Right renal cortex interstitium (tissue), 3 donors: ENCODE results near the gene GOLGA6A. TPM values are rescaled to one million over a fixed set of nuclear protein-coding genes. Genes with fewer than 3 reads are reported as not detected.

Source experiments
- DNase-seq, 3 donors: peaks; one replicate each; pipeline ENCODE4 v3.0.0-alpha.2; 2013; ENCODE audit warnings: low read depth in 3 of 3, low spot score in 2 of 3
- polyA plus RNA-seq, 3 donors: library from polyadenylated mRNA; unstranded; fragments of 120-200 nt; gene quantifications; one replicate each; pipeline ENCODE4 v1.2.1, GENCODE V29; 2013; ENCODE audit not compliant: insufficient read length in 3 of 3

Gene GOLGA6A
- polyA plus RNA-seq, 3 donors, result 0.04 to 0.36 (median 0.26) TPM

GRCh38 chr15:74037171-74038117 is 44.9 kb downstream of the GOLGA6A start:
- no peak for DNase-seq

GRCh38 chr15:74036271-74037170 is 45.8 kb downstream of the GOLGA6A start:
- DNase-seq, result peak in 1 of 3 donors; percentile 64

GRCh38 chr15:74035121-74036017 is 47.0 kb downstream of the GOLGA6A start:
- no peak for DNase-seq

- DNase-seq, result no peak
These were observed 48.1 kb downstream of the GOLGA6A start for GRCh38 chr15:74034206-74034755.

GRCh38 chr15:74032606-74033561 is 49.5 kb downstream of the GOLGA6A start:
- no peak for DNase-seq

GRCh38 chr15:74032046-74032445 is 50.3 kb downstream of the GOLGA6A start:
- no peak for DNase-seq

GRCh38 chr15:74028646-74029045 is 53.7 kb downstream of the GOLGA6A start:
- DNase-seq, result no peak

- no peak for DNase-seq
These were observed 54.7 kb downstream of the GOLGA6A start for GRCh38 chr15:74027688-74028087.

GRCh38 chr15:74025436-74025835 is 56.9 kb downstream of the GOLGA6A start:
- DNase-seq, result no peak

GRCh38 chr15:74024687-74025086 is 57.7 kb downstream of the GOLGA6A start:
- no peak for DNase-seq

GRCh38 chr15:74022706-74023470 is 59.5 kb downstream of the GOLGA6A start:
- DNase-seq, result no peak

Other genes with a start within 250 kb of the GOLGA6A start
- not detected for gene TBC1D21, start 209.0 kb downstream of the GOLGA6A start, polyA plus RNA-seq
- 10 to 100 TPM; 86.3 to 88.4 (median 88.1) TPM for gene LOXL1, start 156.1 kb downstream of the GOLGA6A start, polyA plus RNA-seq
- 10 to 100 TPM in 2 of 3 donors, 1 to 10 TPM in 1; 9.5 to 10.5 (median 10.3) TPM for gene STOML1, start 90.3 kb downstream of the GOLGA6A start, polyA plus RNA-seq
- 10 to 100 TPM; 20.2 to 24.3 (median 23.4) TPM for gene PML, start 87.8 kb downstream of the GOLGA6A start, polyA plus RNA-seq
- gene ISLR2, start 48.0 kb upstream of the GOLGA6A start, polyA plus RNA-seq, result under 1 TPM; 0.54 to 0.75 (median 0.67) TPM
- 10 to 100 TPM; 49.7 to 54.6 (median 51.7) TPM for gene ISLR, start 91.2 kb upstream of the GOLGA6A start, polyA plus RNA-seq
- gene STRA6, start 120.2 kb upstream of the GOLGA6A start, polyA plus RNA-seq, result 10 to 100 TPM; 20.4 to 30.0 (median 27.3) TPM
- 1 to 10 TPM; 3.9 to 4.7 (median 3.9) TPM for gene CCDC33, start 153.8 kb upstream of the GOLGA6A start, polyA plus RNA-seq